ENCODE measurements around the gene DMXL1. TPM values are rescaled to one million over a fixed set of nuclear protein-coding genes. Genes with fewer than 3 reads are reported as not detected.
"Not testable (repeated sequence)": the region's sequence is repeated elsewhere in the genome, so short reads cannot be mapped to it uniquely, and the experiment has no call there.

DMXL1 gene
- total RNA-seq, 1 experiment from 2014 or later, result 25.2 TPM

DNA sequence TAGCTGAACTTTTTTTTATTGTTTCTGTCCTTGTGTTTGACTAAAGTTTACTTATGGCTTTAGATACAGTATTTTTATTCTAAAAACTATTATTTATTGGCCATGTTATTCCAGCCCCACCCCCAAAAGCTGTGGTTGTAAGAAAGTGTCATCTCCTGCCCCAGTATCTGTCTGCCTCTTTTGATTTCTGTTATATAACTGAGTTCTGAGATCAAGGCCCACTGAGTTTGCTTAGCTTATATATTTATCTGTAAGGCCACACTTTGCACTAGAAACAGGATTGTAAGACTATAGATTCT lies 168.2 kb downstream of the DMXL1 start:
- no peaks in the 10 kb centered on the region; the same call in 1 of the 2 replicates for H3K36me3 ChIP-seq
- no peaks in the 10 kb centered on the region for H3K4me1 ChIP-seq
- DNase-seq, result no peak
- no peak overlapping the region for H3K27ac ChIP-seq
- no peak overlapping the region for H3K4me3 ChIP-seq
- H3K9me3 ChIP-seq (replicated peaks), result no peaks in the 10 kb centered on the region
- H3K27me3 ChIP-seq, result no peaks in the 10 kb centered on the region

DNA sequence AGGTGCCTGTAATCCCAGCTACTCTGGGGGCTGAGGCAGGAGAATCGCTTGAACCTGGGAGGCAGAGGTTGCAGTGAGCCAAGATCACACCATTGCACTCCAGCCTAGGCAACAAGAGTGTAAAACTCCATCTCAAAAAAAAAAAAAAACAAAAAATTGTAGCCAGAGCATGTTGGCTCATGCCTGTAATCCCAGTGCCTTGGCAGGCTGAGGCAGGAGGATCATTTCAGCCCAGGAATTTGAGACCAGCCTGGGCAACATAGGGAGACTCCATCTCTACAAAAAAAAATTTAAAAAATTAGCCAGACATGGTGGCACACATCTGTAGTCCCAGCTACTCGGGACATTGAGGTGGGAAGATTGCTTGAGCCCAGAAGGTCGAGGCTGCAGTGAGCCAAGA lies 168.9 kb downstream of the DMXL1 start:
- not testable (repeated sequence) for H3K9me3 ChIP-seq (replicated peaks); H3K27me3 ChIP-seq; H3K36me3 ChIP-seq; H3K4me1 ChIP-seq; H3K27ac ChIP-seq; DNase-seq; H3K4me3 ChIP-seq

DNA sequence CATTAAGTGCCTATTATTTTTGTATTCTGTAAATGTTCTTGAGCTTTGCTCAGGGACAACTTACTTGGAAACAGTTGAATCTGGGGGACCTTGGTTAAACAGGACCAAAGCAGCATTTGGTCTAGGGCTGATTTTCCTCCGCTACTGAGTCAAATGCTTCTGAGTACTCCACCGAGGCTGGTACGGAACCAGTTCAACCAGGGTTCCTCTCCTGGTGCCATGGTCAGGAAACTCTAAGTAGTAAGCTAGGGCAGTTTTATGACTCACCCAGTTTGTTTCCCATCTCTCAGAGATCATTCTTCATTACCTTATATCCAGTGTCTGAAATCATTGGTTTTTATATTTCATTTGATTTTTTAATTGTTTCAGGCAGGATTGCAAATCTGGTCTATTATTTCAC lies 173.0 kb downstream of the DMXL1 start:
- DNase-seq, result no peak
- no peaks in the 10 kb centered on the region for H3K27me3 ChIP-seq
- H3K9me3 ChIP-seq (replicated peaks), result no peaks in the 10 kb centered on the region

DNA sequence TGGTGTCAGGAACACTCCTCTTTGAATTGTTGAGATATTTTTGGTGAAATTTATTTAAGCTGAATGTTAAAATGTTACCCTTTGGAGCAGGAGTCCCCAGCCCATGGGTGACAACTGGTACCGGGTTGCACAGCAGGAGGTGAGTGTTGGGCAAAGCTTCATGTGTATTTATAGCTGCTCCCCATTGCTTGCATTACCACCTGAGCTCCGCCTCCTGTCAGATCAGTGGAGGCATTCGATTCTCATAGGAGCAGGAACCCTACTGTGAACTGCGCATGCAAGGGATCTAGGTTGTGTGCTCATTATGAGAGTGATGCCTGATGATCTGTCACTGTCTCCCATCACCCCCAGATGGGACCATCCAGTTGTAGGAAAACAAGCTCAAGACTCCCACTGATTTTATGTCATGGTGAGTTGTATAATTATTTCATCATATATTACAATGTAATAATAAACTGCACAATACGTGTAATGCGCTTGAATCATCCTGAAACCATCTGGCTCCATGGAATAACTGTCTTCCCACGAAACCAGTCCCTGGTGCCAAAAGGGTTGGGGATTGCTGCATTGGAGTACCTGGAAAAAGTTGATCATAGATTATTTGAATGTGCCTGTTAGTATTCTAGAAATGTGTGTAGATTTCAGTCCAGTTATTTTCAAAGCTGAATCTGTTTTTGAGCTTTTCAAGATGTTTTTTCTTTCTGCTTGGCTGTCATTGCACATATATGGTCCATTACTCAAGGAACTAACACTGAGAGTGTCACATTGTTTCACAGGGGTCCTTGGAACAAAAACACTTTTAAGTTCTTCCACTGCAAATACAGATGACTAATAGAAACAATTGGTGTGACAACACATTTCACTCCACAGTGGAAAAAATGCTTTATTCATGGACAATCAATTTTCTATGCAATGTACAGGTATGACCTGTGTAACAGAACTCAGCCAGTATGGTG lies 180.3 kb downstream of the DMXL1 start:
- Histone ChIP-seq H3K9me3 (replicated peaks) (no peaks in the 10 kb centered on the region), H3K36me3 (no peaks in the 10 kb centered on the region), H3K27ac (no peak overlapping the region), H3K4me3 (no peak overlapping the region), H3K4me1 (no peaks in the 10 kb centered on the region), H3K27me3 (no peaks in the 10 kb centered on the region)
- no peak for DNase-seq

More for the DNA sequence above, 173.0 kb downstream of the DMXL1 start:
- Histone ChIP-seq H3K4me3 (no peak overlapping the region), H3K4me1 (no peaks in the 10 kb centered on the region), H3K27ac (no peak overlapping the region), H3K36me3 (no peaks in the 10 kb centered on the region)

DNA sequence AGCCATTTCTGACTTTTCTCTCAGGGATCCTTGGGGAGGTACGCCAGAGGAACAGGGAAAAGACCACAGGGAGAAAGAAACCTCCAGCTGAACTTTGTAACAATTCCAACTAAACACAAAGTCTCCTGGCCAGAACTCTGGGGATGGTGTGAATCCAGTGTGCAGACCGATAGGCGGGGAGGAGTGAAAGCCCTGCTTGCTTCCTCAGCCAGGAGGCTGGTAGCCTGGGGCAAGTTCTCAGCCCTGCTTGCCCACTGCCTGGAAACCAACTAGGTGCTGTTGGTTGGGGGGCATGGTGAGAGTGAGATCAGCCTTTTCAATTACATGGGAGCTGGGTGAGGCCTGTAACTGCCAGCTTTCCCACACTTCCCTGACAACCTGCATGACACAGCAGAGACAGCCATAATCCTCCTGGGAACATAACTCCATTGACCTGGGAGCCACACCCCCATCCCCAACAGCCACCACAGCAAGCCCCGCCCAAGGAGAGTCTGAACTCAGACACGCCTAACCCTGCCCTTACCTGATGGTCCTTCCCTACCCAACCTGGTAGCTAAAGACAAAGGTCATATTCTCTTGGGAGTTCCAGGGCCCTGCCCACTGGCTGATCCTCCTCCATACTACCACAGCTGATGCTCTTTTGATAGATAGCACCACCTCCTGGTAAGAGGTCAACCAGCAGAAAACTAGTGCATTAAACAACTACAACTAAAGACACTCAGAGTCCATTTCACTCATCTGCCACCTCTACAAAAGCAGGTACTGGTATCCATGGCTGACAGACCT lies 184.9 kb downstream of the DMXL1 start:
- Histone ChIP-seq H3K27me3 (no peaks in the 10 kb centered on the region), H3K27ac (no peak overlapping the region), H3K4me3 (no peak overlapping the region), H3K4me1 (no peaks in the 10 kb centered on the region), H3K36me3 (no peaks in the 10 kb centered on the region), H3K9me3 (replicated peaks) (peaks cover 3% of the 10 kb centered on the region; the same call in 1 of the 2 replicates)
- DNase-seq, result peak; percentile 15 to 49

DNA sequence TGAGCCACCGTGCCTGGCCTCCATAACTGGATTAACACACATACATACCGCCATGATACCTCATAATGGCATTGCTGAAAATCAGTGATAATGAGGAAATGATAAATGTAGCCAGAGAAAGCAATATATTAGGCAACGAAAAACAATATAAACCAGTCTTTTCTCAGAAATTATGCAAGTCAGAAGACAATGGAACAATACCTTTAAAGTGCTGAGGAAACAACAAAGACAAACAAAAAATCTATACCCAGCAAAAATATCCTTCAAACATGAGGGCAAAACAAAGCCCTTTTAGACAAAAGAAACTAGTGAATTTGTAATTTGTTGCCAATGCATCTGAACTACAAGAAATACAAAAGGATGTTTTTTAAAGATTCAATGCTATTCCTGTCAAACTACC lies 186.7 kb downstream of the DMXL1 start:
- no peak overlapping the region for H3K4me3 ChIP-seq
- H3K9me3 ChIP-seq (replicated peaks), result peaks cover 3% of the 10 kb centered on the region; the same call in 1 of the 2 replicates
- H3K4me1 ChIP-seq, result no peaks in the 10 kb centered on the region
- DNase-seq, result no peak
- H3K36me3 ChIP-seq, result no peaks in the 10 kb centered on the region
- H3K27me3 ChIP-seq, result no peaks in the 10 kb centered on the region
- H3K27ac ChIP-seq, result no peak overlapping the region

DNA sequence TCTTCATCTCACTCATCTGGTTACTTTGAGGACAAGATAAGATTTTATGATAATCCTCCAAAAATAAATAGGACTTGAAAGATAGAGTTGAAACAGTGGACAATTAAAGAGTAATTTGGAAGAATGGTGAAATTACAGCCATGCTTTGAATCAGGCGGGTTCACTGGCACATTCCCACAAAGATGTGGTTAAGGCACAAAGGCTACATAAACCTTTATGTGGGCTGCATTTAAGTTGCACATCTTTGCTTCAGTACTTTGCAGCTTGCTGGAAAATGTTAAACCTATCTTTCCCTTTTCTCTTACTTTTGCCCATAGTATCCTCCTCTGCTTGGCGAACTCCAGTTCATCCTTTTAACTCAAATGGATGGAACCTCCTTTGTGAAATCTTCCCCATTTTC lies 192.8 kb downstream of the DMXL1 start:
- Histone ChIP-seq H3K36me3 (no peaks in the 10 kb centered on the region), H3K4me3 (no peak overlapping the region), H3K27ac (no peak overlapping the region)

DNA sequence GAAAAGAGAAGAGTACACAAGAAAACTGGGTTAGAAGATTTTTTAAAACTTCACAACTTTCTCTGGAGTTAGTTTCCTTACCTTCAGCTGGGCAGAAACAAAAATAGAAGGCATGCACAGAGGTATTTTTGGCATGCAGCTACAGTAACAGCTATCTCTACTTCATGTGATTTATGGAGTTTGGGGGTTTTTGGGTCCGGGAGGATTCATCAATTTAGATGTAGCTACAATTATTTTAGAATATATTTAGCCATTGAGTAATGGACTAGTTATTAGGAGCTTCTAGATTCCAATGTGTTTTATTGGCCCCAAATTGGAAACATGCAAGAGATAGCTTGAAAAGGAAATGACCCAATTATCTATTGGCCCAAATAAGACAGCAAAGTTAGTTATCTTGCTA lies 193.3 kb downstream of the DMXL1 start:
- no peaks in the 10 kb centered on the region for H3K4me1 ChIP-seq
- H3K27ac ChIP-seq, result no peak overlapping the region
- no peaks in the 10 kb centered on the region for H3K27me3 ChIP-seq
- H3K4me3 ChIP-seq, result no peak overlapping the region
- no peak for DNase-seq
- no peaks in the 10 kb centered on the region for H3K9me3 ChIP-seq (replicated peaks)
- H3K36me3 ChIP-seq, result no peaks in the 10 kb centered on the region

More for the DNA sequence above, 192.8 kb downstream of the DMXL1 start:
- no peaks in the 10 kb centered on the region for H3K4me1 ChIP-seq
- H3K27me3 ChIP-seq, result no peaks in the 10 kb centered on the region
- no peak for DNase-seq
- H3K9me3 ChIP-seq (replicated peaks), result no peaks in the 10 kb centered on the region

DNA sequence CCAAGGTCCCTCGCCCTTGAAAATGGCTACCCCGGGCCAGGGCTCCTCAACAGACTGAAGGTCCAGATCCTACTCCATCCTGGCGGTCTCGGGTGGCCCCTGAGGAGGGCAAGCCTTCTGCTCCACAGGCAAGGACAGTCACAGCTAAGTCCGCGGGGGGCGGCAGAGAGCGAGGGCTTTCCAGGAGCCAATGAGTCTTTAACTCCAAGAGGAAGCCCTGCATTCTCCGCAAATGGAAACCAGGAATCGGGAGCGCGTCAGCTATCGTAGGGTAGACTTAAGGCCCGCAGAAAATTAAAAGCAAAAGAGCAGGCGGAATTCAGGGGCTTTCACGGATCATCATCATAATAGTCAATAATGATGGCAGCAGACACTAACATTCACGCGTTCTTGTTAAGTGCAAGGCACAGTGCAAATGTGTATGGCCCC lies 197.1 kb downstream of the DMXL1 start:
- Histone ChIP-seq H3K27me3 (no peaks in the 10 kb centered on the region), H3K9me3 (replicated peaks) (no peaks in the 10 kb centered on the region), H3K4me1 (peaks cover 5% of the 10 kb centered on the region; the same call in 1 of the 2 replicates), H3K36me3 (no peaks in the 10 kb centered on the region), H3K27ac (peak overlapping the region; percentile 76), H3K4me3 (peak overlapping the region; percentile 76)
- DNase-seq, result peak; percentile 95 to 97

DNA sequence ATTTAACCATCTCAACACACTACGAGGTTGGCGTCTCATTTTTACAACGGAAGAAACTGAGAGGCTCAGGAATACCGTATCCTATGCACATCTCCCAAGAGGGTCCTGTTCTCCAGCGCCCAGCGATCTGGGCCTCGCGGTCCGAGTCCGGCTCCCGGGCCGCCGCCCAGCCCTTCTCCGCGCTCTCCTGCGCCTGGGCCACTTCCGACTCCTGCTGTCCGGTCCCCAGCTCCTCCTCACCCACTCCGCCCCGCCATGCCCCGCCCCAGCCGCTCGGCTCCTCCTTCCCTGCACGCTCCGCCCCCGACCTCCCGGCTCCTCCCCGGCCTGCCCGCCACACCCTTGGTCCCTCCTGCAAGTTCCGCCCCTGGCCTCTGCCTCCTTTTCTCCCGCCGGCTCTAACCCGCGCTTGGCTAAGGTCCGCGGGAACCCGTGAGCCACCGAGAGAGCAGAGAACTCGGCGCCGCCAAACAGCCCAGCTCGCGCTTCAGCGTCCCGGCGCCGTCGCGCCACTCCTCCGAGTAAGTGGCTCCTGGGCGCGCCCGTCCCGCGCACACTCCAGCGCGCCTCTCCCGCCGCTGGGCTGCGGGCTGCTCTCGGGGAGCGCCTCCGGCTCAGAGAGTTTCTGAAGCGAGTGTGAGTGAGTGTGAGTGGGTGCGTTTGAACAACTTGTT lies 197.6 kb downstream of the DMXL1 start:
- peaks cover 10% of the 10 kb centered on the region for H3K4me1 ChIP-seq
- peak overlapping the region; percentile 76 for H3K4me3 ChIP-seq
- H3K27ac ChIP-seq, result peak overlapping the region; percentile 76
- H3K27me3 ChIP-seq, result no peaks in the 10 kb centered on the region
- H3K9me3 ChIP-seq (replicated peaks), result no peaks in the 10 kb centered on the region
- peak; percentile 95 to 97 for DNase-seq
- no peaks in the 10 kb centered on the region for H3K36me3 ChIP-seq

DNA sequence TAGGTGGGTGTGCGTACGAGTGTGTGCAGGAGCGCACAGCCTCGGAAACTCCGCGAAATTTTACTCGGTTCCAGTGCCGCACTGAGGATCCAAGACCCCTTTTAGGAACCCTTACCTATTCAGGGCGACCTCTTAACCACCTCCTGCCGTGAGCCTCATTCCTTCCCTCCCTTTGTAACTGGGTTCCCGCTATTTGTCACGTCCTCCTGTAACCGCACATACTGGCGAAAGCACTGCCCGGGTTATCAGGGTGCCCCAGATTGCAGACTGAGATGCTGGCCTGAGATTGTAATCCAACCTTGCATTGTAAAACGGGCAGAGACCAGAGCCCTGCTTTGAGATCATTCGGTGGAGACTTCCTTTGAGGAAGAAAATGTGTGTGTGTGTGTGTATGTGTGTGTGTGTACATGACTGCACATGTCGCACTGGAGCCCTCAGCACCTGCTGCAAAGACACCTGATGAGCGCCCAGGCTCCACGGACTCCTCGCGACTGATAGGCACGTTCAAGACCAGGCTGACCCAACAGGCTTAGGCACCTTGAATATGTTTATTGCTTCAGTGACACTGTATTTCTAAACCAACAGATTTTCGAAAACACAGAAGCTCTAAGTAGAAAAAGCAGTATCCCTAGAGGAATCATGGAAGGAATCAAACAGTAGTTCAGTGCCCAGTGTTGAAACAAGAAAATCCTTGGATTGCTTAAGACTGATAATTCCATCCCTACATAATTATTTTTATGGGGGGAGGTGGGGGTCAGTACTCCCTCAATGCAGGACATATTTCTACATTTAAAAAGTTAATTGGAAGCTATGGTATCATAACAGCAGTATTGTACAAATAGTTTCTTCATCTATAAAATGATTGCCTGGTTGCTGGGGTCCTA lies 198.4 kb downstream of the DMXL1 start:
- H3K9me3 ChIP-seq (replicated peaks), result no peaks in the 10 kb centered on the region
- no peaks in the 10 kb centered on the region for H3K36me3 ChIP-seq
- peaks cover 17% of the 10 kb centered on the region for H3K4me1 ChIP-seq
- peak overlapping the region; percentile 76 for H3K4me3 ChIP-seq
- H3K27me3 ChIP-seq, result no peaks in the 10 kb centered on the region
- peak; percentile 31 to 54 for DNase-seq
- H3K27ac ChIP-seq, result peak overlapping the region; percentile 76

DNA sequence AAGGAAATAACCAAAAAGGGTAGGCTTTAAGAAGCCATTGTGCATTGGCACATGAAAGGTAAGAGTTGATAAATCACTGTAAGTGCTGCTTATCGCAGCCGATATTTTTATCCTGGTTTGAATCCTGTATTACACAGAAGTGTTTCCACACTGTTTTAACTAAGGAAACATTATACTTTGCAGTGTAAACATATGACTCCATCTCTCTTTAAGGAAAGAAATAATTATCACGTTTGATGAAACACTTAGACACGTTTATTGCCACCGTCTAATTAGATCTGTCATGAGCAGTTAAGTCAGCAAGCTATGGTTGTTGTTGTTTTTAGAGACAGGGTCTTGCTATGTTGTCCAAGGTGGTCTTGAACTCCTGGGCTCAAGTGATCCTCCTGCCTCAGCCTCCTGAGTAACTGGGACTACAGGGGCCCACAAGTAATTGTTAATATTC lies 199.3 kb downstream of the DMXL1 start:
- no peaks in the 10 kb centered on the region for H3K36me3 ChIP-seq
- H3K9me3 ChIP-seq (replicated peaks), result no peaks in the 10 kb centered on the region
- no peak overlapping the region for H3K4me3 ChIP-seq
- DNase-seq, result no peak
- H3K4me1 ChIP-seq, result peaks cover 25% of the 10 kb centered on the region
- no peak overlapping the region for H3K27ac ChIP-seq
- no peaks in the 10 kb centered on the region for H3K27me3 ChIP-seq

DNA sequence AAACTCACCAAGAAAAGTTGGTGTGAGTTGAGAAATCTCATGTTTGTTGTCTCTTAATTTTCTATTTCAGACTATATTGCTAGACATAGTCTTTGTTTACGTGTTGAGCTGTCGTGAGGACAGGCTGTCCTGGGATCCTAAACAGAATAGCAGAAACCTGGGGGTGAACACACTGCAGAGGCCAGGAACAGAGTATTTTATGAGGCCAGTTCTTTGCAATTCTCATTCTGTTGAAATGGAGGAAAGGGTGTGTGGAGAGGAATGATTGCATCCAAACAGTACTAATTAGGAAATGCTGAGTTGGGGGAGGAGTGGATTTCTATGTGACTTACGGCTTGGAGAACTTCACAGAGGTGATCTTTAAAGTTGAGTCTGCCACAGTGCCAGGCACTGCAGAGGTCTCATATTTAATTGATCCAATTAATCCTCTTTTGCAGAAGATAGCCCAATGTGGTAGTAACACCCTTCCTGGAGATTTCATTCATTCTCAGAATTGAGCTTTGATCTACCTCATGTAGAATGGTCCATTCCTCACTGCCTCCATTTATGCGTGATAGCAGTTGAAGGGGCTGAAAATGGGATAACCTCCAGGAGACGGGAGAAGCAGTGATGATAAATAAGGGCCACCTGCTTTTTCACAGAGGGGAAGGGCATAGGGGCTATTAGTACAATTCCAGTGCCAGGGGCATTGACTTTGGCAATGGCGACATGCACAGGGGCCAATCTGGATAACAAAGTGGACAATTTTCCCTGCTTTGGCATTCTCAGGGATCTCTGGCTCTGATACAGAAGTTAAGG lies 200.3 kb downstream of the DMXL1 start:
- Histone ChIP-seq H3K36me3 (no peaks in the 10 kb centered on the region), H3K27ac (no peak overlapping the region), H3K4me3 (no peak overlapping the region), H3K9me3 (replicated peaks) (no peaks in the 10 kb centered on the region), H3K4me1 (peaks cover 35% of the 10 kb centered on the region), H3K27me3 (no peaks in the 10 kb centered on the region)
- DNase-seq, result no peak

Measured in SJCRH30 (cell line).